Gastroesophageal sphincter (tissue), 4 donors: Measurements from ENCODE around the gene LMNA. TPM values are rescaled to one million over a fixed set of nuclear protein-coding genes. Genes with fewer than 3 reads are reported as not detected.
"Not testable (repeated sequence)": the region's sequence is repeated elsewhere in the genome, so short reads cannot be mapped to it uniquely, and the experiment has no call there.

Experiments
- ATAC-seq: fragments of 150-250 bp; one replicate; pipeline ENCODE4 v1.9.1; 2016; ENCODE audit warnings: mild to moderate bottlenecking, moderate library complexity
- H3K27ac ChIP-seq, 4 donors: fragments of 200-600 bp; sonication (generic) in 3 of 4; 1 replicate in 3 of 4; 2 replicates in 1 of 4; pipeline ENCODE4 v1.5.1; 2016 to 2019
- H3K27me3 ChIP-seq: fragments of 200-600 bp; sonication (generic); one replicate; pipeline ENCODE4 v1.5.1; 2019
- H3K36me3 ChIP-seq, 2 donors: fragments of 200-600 bp; sonication (generic); one replicate each; pipeline ENCODE4 v1.5.1; 2019; ENCODE audit warnings: control low read depth in 1 of 2
- H3K4me1 ChIP-seq, 3 donors: fragments of 200-600 bp; sonication (generic); 1 replicate in 2 of 3; 2 replicates in 1 of 3; pipeline ENCODE4 v1.5.1; 2016 to 2019; ENCODE audit warnings: control low read depth in 2 of 3
- H3K4me3 ChIP-seq, 2 donors: fragments of 200-600 bp; sonication (generic); one replicate each; pipeline ENCODE4 v1.5.1; 2019; ENCODE audit warnings: mild to moderate bottlenecking in 1 of 2, moderate library complexity in 1 of 2
- H3K9me3 ChIP-seq, 3 donors: fragments of 200-600 bp; sonication (generic); one replicate each; pipeline ENCODE4 v1.5.1; 2017 to 2019; ENCODE audit warnings: control low read depth in 2 of 3
- CTCF ChIP-seq, 4 experiments: fragments of 200-600 bp in 2 of 4; fragments of 450-650 bp in 2 of 4; sonication (generic) in 1 of 4; IDR thresholded peaks; one replicate each; pipeline ENCODE4 v1.5.1; 2017 to 2019; ENCODE audit warnings: antibody characterized with exemption in 4 of 4, mild to moderate bottlenecking in 2 of 4, moderate library complexity in 2 of 4
- EP300 ChIP-seq: sonication (generic); formaldehyde crosslinking; IDR thresholded peaks from one replicate; pipeline ENCODE4 v1.6.1; 2017; ENCODE audit warnings: antibody characterized with exemption, mild to moderate bottlenecking
- POLR2A ChIP-seq, 2 donors: fragments of 450-650 bp; IDR thresholded peaks; one replicate each; pipeline ENCODE4 v1.6.1; 2017; ENCODE audit warnings: antibody characterized with exemption in 2 of 2, mild to moderate bottlenecking in 2 of 2, moderate library complexity in 1 of 2
- POLR2AphosphoS5 ChIP-seq: sonication (generic); formaldehyde crosslinking; IDR thresholded peaks from one replicate; pipeline ENCODE4 v1.6.1; 2017; ENCODE audit warnings: antibody characterized with exemption
- WGBS, 2 donors: methylation state at CpG; one replicate each; pipeline ENCODE4 v1.1.5; 2018; ENCODE audit warnings: low coverage in 1 of 2; 5-methylcytosine and 5-hydroxymethylcytosine counted together
- total RNA-seq, 4 donors: library from RNA; depleted of rRNA; stranded (reverse); fragments of >200 nt; gene quantifications; one replicate each; pipeline ENCODE4 v1.1.0, GENCODE V29; 2016

The LMNA gene
- total RNA-seq, 4 donors from 2014 or later = 327 to 617 (median 519) TPM

GRCh38 chr1:156118177-156118868, 3.8 kb downstream of the LMNA start:
- WGBS, 2 donors = 0 to 7% methylated on average over 1 to 7 of the region's 8 CpGs
- TF ChIP-seq CTCF (IDR thresholded peaks at IDR 0.05) (no peak), POLR2AphosphoS5 (peak; percentile 84), EP300 (no peak), POLR2A (IDR thresholded peaks at IDR 0.05) (peak; percentile 42 to 57)
- Histone ChIP-seq H3K9me3 (no peaks in the 10 kb centered on the region), H3K27me3 (no peaks in the 10 kb centered on the region), H3K4me3 (peak overlapping the region; percentile 90 to 93), H3K27ac (peak overlapping the region; percentile 94 to 100 (median 100)), H3K4me1 (peaks cover 7 to 81% (median 54%) of the 10 kb centered on the region in 3 donors), H3K36me3 (peaks cover 0 to 5% of the 10 kb centered on the region in 2 donors)
- no peak for ATAC-seq

GRCh38 chr1:156119503-156120209, 5.1 kb downstream of the LMNA start:
- 0% methylated on average over 1 of the region's 3 CpGs; no CpG with 5 or more reads in 1 of the 2 donors for WGBS, 2 donors
- ATAC-seq = peak; percentile 26
- TF ChIP-seq CTCF (IDR thresholded peaks at IDR 0.05) (peak in 1 of 4 experiments; percentile 16), POLR2A (IDR thresholded peaks at IDR 0.05) (no peak), EP300 (no peak), POLR2AphosphoS5 (peak; percentile 52)
- Histone ChIP-seq H3K36me3 (peaks cover 0 to 5% of the 10 kb centered on the region in 2 donors), H3K27me3 (no peaks in the 10 kb centered on the region), H3K4me1 (peaks cover 13 to 84% (median 53%) of the 10 kb centered on the region in 3 donors), H3K9me3 (no peaks in the 10 kb centered on the region), H3K4me3 (peak overlapping the region; percentile 0 to 93), H3K27ac (peak overlapping the region; percentile 94 to 100 (median 100))

- H3K4me1 ChIP-seq = peaks cover 17 to 90% (median 59%) of the 10 kb centered on the region in 3 donors
- TF ChIP-seq EP300 (no peak), CTCF (IDR thresholded peaks at IDR 0.05) (no peak), POLR2A (IDR thresholded peaks at IDR 0.05) (no peak), POLR2AphosphoS5 (no peak)
- no peaks in the 10 kb centered on the region for H3K9me3 ChIP-seq
- no peaks in the 10 kb centered on the region for H3K27me3 ChIP-seq
- H3K36me3 ChIP-seq = peaks cover 0 to 5% of the 10 kb centered on the region in 2 donors
- ATAC-seq = no peak
- WGBS, 2 donors = 32 to 67% methylated on average over 1 to 3 of the region's 3 CpGs
- H3K4me3 ChIP-seq = peak overlapping the region in 1 of 2 donors; percentile 93
- H3K27ac ChIP-seq = peak overlapping the region; percentile 94 to 100 (median 100)
Observed at GRCh38 chr1:156120318-156120717, 5.8 kb downstream of the LMNA start.

- not testable (repeated sequence) for H3K36me3 ChIP-seq, H3K9me3 ChIP-seq, H3K27me3 ChIP-seq, ATAC-seq
- WGBS, 2 donors = 8 to 22% methylated on average over 1 to 2 of the region's 4 CpGs
- Histone ChIP-seq H3K27ac (peak overlapping the region; percentile 94 to 100 (median 100)), H3K4me3 (peak overlapping the region in 1 of 2 donors; percentile 93), H3K4me1 (peaks cover 17 to 97% (median 66%) of the 10 kb centered on the region in 3 donors)
Observed at GRCh38 chr1:156121005-156121404, 6.5 kb downstream of the LMNA start.

- Histone ChIP-seq H3K4me1 (peaks cover 17 to 100% (median 71%) of the 10 kb centered on the region in 3 donors), H3K4me3 (peak overlapping the region; percentile 38 to 93), H3K27ac (peak overlapping the region; percentile 94 to 100 (median 100)), H3K9me3 (no peaks in the 10 kb centered on the region), H3K36me3 (peaks cover 0 to 5% of the 10 kb centered on the region in 2 donors), H3K27me3 (no peaks in the 10 kb centered on the region)
- WGBS, 2 donors = 26% methylated on average over 2 of the region's 4 CpGs; no CpG with 5 or more reads in 1 of the 2 donors
- TF ChIP-seq POLR2A (IDR thresholded peaks at IDR 0.05) = no peak
- no peak for TF ChIP-seq CTCF (IDR thresholded peaks at IDR 0.05)
- TF ChIP-seq EP300 = no peak
- TF ChIP-seq POLR2AphosphoS5 = no peak
- ATAC-seq = no peak
Observed at GRCh38 chr1:156121457-156121856, 6.9 kb downstream of the LMNA start.
